ENCODE results near the gene TMEM185B.

DNA sequence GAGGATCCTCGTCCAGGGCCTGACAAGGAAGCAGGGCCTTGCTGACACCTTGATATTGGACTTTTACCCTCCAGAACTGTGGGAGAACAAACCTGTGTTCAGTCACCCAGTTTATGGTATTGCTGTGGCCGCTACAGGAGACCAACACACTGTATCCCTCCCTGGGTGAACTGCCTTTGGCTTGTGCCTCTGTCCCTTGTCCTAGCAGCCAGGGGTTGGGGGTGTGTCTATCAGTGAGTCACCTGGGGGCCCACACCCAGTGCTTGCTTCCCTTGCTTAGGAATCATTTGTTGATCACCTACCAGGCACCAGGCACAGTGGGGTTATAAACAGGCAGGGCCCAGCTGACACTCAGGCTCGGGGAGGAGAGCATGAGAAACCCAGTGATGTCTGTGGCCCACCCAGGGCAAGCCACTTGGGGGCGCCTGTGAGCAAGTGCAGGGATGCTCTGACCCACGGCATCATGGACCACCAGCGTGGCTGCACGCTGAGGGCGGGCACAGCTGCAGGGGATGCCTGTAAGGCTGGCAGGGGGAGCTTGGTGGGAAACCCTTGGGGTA, 17.1 kb downstream of the TMEM185B start:
- TF ChIP-seq, protein P1, sequence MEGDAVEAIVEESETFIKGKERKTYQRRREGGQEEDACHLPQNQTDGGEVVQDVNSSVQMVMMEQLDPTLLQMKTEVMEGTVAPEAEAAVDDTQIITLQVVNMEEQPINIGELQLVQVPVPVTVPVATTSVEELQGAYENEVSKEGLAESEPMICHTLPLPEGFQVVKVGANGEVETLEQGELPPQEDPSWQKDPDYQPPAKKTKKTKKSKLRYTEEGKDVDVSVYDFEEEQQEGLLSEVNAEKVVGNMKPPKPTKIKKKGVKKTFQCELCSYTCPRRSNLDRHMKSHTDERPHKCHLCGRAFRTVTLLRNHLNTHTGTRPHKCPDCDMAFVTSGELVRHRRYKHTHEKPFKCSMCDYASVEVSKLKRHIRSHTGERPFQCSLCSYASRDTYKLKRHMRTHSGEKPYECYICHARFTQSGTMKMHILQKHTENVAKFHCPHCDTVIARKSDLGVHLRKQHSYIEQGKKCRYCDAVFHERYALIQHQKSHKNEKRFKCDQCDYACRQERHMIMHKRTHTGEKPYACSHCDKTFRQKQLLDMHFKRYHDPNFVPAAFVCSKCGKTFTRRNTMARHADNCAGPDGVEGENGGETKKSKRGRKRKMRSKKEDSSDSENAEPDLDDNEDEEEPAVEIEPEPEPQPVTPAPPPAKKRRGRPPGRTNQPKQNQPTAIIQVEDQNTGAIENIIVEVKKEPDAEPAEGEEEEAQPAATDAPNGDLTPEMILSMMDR (IDR thresholded peaks at IDR 0.05): no peak
- TF ChIP-seq POLR2AphosphoS5 (IDR thresholded peaks at IDR 0.05; ENCODE audit: insufficient read depth in 1 of 2, low read depth in 1 of 2): no peak
